ENCODE data around the gene FOXP1.

- TF ChIP-seq CTCF (IDR thresholded peaks at IDR 0.05) (no peak), POLR2A (IDR thresholded peaks at IDR 0.05) (no peak)
Measured at GRCh38 chr3:71330909-71331308, 252.6 kb downstream of the FOXP1 start.

All from uterus (tissue), 2 donors.